ENCODE results near the gene PTPRN2. TPM values are rescaled to one million over a fixed set of nuclear protein-coding genes. Genes with fewer than 3 reads are reported as not detected.

PTPRN2 gene
- total RNA-seq, 4 donors from 2014 or later: 14.9 to 34.3 (median 21.3) TPM

- Histone ChIP-seq H3K27ac (no peak overlapping the region), H3K9me3 (no peaks in the 10 kb centered on the region)
Observed at GRCh38 chr7:158550886-158551452, 36.7 kb downstream of the PTPRN2 start.

DNA sequence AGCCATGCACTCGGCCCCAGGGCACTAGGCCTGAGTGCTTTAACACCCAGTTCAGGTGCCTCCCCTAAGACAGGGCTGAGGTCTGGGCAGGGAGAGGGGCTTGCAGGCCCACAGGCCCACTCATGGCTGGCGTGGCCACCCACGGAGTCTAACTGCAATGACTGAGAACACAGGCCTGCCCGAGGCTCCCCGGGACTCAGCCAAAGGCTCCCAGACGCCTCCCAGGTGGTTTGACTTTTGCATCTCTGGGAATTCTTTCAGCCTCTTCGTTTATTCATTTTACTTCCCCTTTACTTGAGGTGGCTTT is 37.3 kb downstream of the PTPRN2 start:
- Histone ChIP-seq H3K4me1 (no peaks in the 10 kb centered on the region), H3K4me3 (no peak overlapping the region), H3K27ac (no peak overlapping the region), H3K9me3 (no peaks in the 10 kb centered on the region), H3K27me3 (no peaks in the 10 kb centered on the region), H3K36me3 (no peaks in the 10 kb centered on the region)
- no peak for DNase-seq
- no peak for TF ChIP-seq POLR2A (IDR thresholded peaks at IDR 0.05)
- TF ChIP-seq, protein P1, sequence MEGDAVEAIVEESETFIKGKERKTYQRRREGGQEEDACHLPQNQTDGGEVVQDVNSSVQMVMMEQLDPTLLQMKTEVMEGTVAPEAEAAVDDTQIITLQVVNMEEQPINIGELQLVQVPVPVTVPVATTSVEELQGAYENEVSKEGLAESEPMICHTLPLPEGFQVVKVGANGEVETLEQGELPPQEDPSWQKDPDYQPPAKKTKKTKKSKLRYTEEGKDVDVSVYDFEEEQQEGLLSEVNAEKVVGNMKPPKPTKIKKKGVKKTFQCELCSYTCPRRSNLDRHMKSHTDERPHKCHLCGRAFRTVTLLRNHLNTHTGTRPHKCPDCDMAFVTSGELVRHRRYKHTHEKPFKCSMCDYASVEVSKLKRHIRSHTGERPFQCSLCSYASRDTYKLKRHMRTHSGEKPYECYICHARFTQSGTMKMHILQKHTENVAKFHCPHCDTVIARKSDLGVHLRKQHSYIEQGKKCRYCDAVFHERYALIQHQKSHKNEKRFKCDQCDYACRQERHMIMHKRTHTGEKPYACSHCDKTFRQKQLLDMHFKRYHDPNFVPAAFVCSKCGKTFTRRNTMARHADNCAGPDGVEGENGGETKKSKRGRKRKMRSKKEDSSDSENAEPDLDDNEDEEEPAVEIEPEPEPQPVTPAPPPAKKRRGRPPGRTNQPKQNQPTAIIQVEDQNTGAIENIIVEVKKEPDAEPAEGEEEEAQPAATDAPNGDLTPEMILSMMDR (IDR thresholded peaks at IDR 0.05): no peak

More at GRCh38 chr7:158550886-158551452, 36.7 kb downstream of the PTPRN2 start:
- Histone ChIP-seq H3K27me3 (no peaks in the 10 kb centered on the region), H3K4me3 (no peak overlapping the region), H3K36me3 (no peaks in the 10 kb centered on the region), H3K4me1 (no peaks in the 10 kb centered on the region)
- no peak for DNase-seq
- TF ChIP-seq POLR2A (IDR thresholded peaks at IDR 0.05): no peak
- TF ChIP-seq, protein P1 (IDR thresholded peaks at IDR 0.05): no peak

DNA sequence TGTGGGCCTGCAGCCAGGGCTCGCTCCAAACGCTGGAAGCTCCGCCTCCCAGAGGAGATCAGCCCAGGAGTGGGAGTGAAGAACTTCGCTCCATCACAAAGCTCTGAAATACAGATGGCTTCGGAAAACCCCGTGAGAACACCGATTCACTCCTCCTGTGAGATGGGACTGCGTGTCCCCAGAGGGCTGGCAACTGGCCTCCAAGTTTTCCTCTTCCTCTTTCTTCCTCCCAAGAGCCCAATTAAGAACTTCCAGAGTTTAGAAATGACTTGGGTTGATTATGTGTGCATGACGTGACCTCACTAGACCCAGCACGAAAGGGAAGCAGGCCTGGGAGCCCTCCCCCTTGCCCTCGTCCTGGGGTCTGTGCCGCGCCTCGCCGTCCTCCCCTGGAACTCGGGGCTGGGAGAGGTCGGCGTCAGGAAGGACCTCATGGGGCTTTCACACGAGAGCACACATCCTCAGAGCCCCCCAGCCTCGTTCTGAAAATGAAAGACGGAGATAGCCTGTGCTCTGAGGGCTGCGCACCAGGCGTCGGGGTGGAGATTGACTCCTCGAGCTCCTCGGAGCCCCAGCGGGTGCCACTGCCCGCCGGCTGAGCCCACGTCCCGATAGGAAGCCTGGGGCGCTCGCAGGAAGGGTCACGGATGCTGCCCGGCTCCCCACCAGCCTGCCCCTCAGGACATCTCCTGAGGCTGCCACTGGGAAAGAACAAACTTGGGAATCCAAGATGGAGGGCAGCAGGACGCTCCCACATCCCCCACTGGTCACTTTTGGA is 37.8 kb downstream of the PTPRN2 start:
- DNase-seq: no peak

DNA sequence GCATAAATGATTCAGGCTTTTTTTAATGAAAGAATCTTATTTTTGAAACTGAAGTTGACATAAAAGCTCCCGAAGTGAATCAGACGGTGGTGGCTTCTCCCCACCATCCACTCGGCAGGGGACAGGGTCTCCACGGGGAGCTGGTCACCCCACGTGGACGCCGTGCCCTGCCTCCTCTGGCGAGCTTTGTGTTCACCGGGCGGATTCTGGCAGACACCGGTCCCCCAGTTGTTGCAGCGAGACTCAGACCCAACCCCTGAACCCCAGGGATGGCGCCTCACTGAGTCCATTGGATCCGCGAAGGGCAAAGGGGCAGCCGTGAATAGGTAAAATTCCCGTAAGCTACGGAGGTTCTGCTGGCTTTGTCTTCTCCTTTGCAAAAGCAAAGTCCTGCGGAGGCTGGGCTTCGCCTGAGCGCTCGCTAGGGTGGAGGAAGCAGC is 38.4 kb downstream of the PTPRN2 start:
- Histone ChIP-seq H3K4me1 (no peaks in the 10 kb centered on the region), H3K4me3 (no peak overlapping the region), H3K9me3 (no peaks in the 10 kb centered on the region), H3K36me3 (no peaks in the 10 kb centered on the region), H3K27me3 (no peaks in the 10 kb centered on the region), H3K27ac (no peak overlapping the region)
- TF ChIP-seq, protein P1 (IDR thresholded peaks at IDR 0.05): no peak
- TF ChIP-seq POLR2A (IDR thresholded peaks at IDR 0.05): no peak
- no peak for DNase-seq

More for the DNA sequence above, 37.8 kb downstream of the PTPRN2 start:
- H3K9me3 ChIP-seq: no peaks in the 10 kb centered on the region
- H3K36me3 ChIP-seq: no peaks in the 10 kb centered on the region
- H3K4me3 ChIP-seq: no peak overlapping the region
- no peak for TF ChIP-seq POLR2A (IDR thresholded peaks at IDR 0.05)
- TF ChIP-seq, protein P1 (IDR thresholded peaks at IDR 0.05): no peak
- no peaks in the 10 kb centered on the region for H3K27me3 ChIP-seq
- H3K27ac ChIP-seq: no peak overlapping the region
- no peaks in the 10 kb centered on the region for H3K4me1 ChIP-seq

- TF ChIP-seq, protein P1 (IDR thresholded peaks at IDR 0.05): no peak
- TF ChIP-seq POLR2A (IDR thresholded peaks at IDR 0.05): no peak
- Histone ChIP-seq H3K27me3 (no peaks in the 10 kb centered on the region), H3K9me3 (no peaks in the 10 kb centered on the region), H3K36me3 (no peaks in the 10 kb centered on the region), H3K27ac (no peak overlapping the region), H3K4me1 (no peaks in the 10 kb centered on the region), H3K4me3 (no peak overlapping the region)
- no peak for DNase-seq
Observed at GRCh38 chr7:158548726-158549125, 38.9 kb downstream of the PTPRN2 start.
